GM18517 (cell line): Measurements from ENCODE around the gene FGGY.

ENCODE experiments used
- ATAC-seq: cut with Tn5 transposase; IDR thresholded peaks from one replicate; pipeline ENCODE4 v1.9.1; 2021; ENCODE audit warnings: mild to moderate bottlenecking, moderate library complexity; ENCODE audit not compliant: unreplicated experiment

The FGGY gene

GRCh38 chr1:59410457-59410856 is 113.6 kb downstream of the FGGY start:
- no peak for ATAC-seq

- ATAC-seq = no peak
These were observed 114.3 kb downstream of the FGGY start for GRCh38 chr1:59411147-59411546.

GRCh38 chr1:59412718-59413326 is 115.9 kb downstream of the FGGY start:
- ATAC-seq = peak; percentile 52

- no peak for ATAC-seq
These were observed 116.4 kb downstream of the FGGY start for GRCh38 chr1:59413327-59413720.

GRCh38 chr1:59414406-59415133 is 117.7 kb downstream of the FGGY start:
- ATAC-seq = no peak

GRCh38 chr1:59415286-59415850 is 118.5 kb downstream of the FGGY start:
- ATAC-seq = no peak

- ATAC-seq = no peak
These were observed 119.0 kb downstream of the FGGY start for GRCh38 chr1:59415881-59416280.

GRCh38 chr1:59417406-59417805 is 120.5 kb downstream of the FGGY start:
- no peak for ATAC-seq

GRCh38 chr1:59418363-59419144 is 121.7 kb downstream of the FGGY start:
- ATAC-seq = no peak

- no peak for ATAC-seq
These were observed 122.7 kb downstream of the FGGY start for GRCh38 chr1:59419361-59420140.

GRCh38 chr1:59421232-59421920 is 124.5 kb downstream of the FGGY start:
- no peak for ATAC-seq

- ATAC-seq = no peak
These were observed 126.2 kb downstream of the FGGY start for GRCh38 chr1:59422921-59423575.

GRCh38 chr1:59427155-59427554 is 130.3 kb downstream of the FGGY start:
- no peak for ATAC-seq

- no peak for ATAC-seq
These were observed 130.9 kb downstream of the FGGY start for GRCh38 chr1:59427784-59428183.

GRCh38 chr1:59428828-59429227 is 131.9 kb downstream of the FGGY start:
- no peak for ATAC-seq

- ATAC-seq = no peak
These were observed 132.8 kb downstream of the FGGY start for GRCh38 chr1:59429656-59430055.

GRCh38 chr1:59431566-59432294 is 134.8 kb downstream of the FGGY start:
- no peak for ATAC-seq

GRCh38 chr1:59432531-59433439 is 135.9 kb downstream of the FGGY start:
- ATAC-seq = peak; percentile 100
